Measurements from ENCODE around the gene THAP10.

DNA sequence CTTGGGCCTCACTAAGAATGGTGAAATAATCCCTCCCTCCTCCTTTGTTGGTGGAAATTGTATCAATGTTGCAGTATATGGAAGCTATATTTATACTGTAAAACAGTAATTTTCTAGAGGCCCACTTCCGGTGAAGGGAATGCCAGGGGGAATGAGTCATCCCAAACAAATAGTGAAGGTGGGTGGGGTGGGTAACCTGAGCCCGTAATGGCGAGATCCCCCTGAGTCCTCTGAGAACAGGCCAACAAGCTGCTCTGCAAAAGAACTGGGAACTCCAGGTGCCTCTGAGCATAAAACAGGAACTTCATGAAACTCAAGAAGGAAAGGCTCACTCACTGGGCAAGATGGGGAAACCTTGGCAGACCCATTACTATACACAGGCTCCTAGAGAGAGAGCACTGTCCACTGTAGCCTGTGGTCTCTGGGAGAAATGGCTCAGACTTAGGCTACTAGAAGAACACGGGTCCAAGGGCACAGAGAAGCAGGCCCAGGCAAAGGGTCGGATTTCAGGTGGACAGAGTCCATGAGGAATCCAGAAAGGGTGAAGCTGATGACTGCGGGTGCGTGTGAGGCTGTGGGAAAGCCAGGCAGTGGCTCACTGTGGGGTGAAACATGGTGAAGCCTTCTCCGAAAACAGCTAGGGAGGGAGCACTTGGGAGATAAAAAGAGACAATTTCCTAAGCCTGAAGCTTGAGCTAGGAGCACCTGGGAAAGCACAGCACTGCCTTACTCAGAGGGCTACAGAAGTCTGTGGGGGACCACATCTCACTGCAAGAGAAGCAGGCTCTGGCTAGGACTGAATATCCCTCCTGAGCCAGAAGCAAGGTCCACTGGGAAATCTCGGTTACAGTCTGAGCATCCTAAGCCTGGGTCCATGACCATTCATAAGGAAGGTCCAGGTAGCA is 58.1 kb downstream of the THAP10 start:
- TF ChIP-seq POLR2A (IDR thresholded peaks at IDR 0.05) (no peak), CTCF (IDR thresholded peaks at IDR 0.05) (no peak)

Data from upper lobe of left lung (tissue), 4 donors.